ENCODE data around the gene TENT4A.

TENT4A gene

GRCh38 chr5:6718161-6718681 lies 5.0 kb downstream of the TENT4A start:
- no peak for TF ChIP-seq OSR1 (CRISPR knock-in tag; IDR thresholded peaks at IDR 0.05)
- no peak for TF ChIP-seq ZFP30 (CRISPR knock-in tag; IDR thresholded peaks at IDR 0.05)
- TF ChIP-seq GLIS3 (CRISPR knock-in tag; IDR thresholded peaks at IDR 0.05), result no peak
- no peak for TF ChIP-seq ZNF565 (CRISPR knock-in tag; conservative IDR thresholded peaks at IDR 0.05; ENCODE audit: low read depth)
- TF ChIP-seq TCF4 (CRISPR knock-in tag; IDR thresholded peaks at IDR 0.05; ENCODE audit: borderline replicate concordance), result no peak
- no peak for TF ChIP-seq SNAI2 (CRISPR knock-in tag; IDR thresholded peaks at IDR 0.05)
- no peak for TF ChIP-seq ZNF8 (CRISPR knock-in tag; IDR thresholded peaks at IDR 0.05)
- TF ChIP-seq ZFP3 (CRISPR knock-in tag; IDR thresholded peaks at IDR 0.05), result no peak
- no peak for TF ChIP-seq TSHZ2 (CRISPR knock-in tag; IDR thresholded peaks at IDR 0.05)
- no peak for TF ChIP-seq CREB5 (CRISPR knock-in tag; IDR thresholded peaks at IDR 0.05; ENCODE audit: low read depth)
- TF ChIP-seq CSRNP3 (CRISPR knock-in tag; IDR thresholded peaks at IDR 0.05), result no peak
- no peak for TF ChIP-seq POU6F1 (CRISPR knock-in tag; IDR thresholded peaks at IDR 0.05; ENCODE audit: borderline replicate concordance, low read depth)
- TF ChIP-seq ARNTL (CRISPR knock-in tag; IDR thresholded peaks at IDR 0.05; ENCODE audit: borderline replicate concordance, low read depth), result no peak
- TF ChIP-seq ZNF70 (CRISPR knock-in tag; IDR thresholded peaks at IDR 0.05), result no peak
- TF ChIP-seq CSDC2 (CRISPR knock-in tag; IDR thresholded peaks at IDR 0.05), result no peak
- TF ChIP-seq ISL1 (CRISPR knock-in tag; IDR thresholded peaks at IDR 0.05), result no peak
- TF ChIP-seq PATZ1 (CRISPR knock-in tag; IDR thresholded peaks at IDR 0.05; ENCODE audit: borderline replicate concordance), result no peak
- ATAC-seq, result no peak

- no peak for ATAC-seq
- TF ChIP-seq ARNTL (CRISPR knock-in tag; IDR thresholded peaks at IDR 0.05; ENCODE audit: borderline replicate concordance, low read depth) (no peak), ZFP30 (CRISPR knock-in tag; IDR thresholded peaks at IDR 0.05) (no peak), ESRRG (CRISPR knock-in tag; IDR thresholded peaks at IDR 0.05) (no peak), OSR1 (CRISPR knock-in tag; IDR thresholded peaks at IDR 0.05) (no peak), TCF4 (CRISPR knock-in tag; IDR thresholded peaks at IDR 0.05; ENCODE audit: borderline replicate concordance) (no peak), ZC3H10 (CRISPR knock-in tag; IDR thresholded peaks at IDR 0.05) (no peak), PPARA (CRISPR knock-in tag; IDR thresholded peaks at IDR 0.05; ENCODE audit: borderline replicate concordance) (no peak), TSHZ2 (CRISPR knock-in tag; IDR thresholded peaks at IDR 0.05) (no peak), GLIS3 (CRISPR knock-in tag; IDR thresholded peaks at IDR 0.05) (no peak), CSDC2 (CRISPR knock-in tag; IDR thresholded peaks at IDR 0.05) (no peak), TOX (CRISPR knock-in tag; IDR thresholded peaks at IDR 0.05; ENCODE audit: borderline replicate concordance) (no peak), PATZ1 (CRISPR knock-in tag; IDR thresholded peaks at IDR 0.05; ENCODE audit: borderline replicate concordance) (no peak), SNAI2 (CRISPR knock-in tag; IDR thresholded peaks at IDR 0.05) (no peak), POU6F1 (CRISPR knock-in tag; IDR thresholded peaks at IDR 0.05; ENCODE audit: borderline replicate concordance, low read depth) (no peak), ZNF565 (CRISPR knock-in tag; conservative IDR thresholded peaks at IDR 0.05; ENCODE audit: low read depth) (no peak), RARB (CRISPR knock-in tag; IDR thresholded peaks at IDR 0.05) (no peak)
These were observed 5.5 kb downstream of the TENT4A start for GRCh38 chr5:6718718-6719117.
